HG02870 (cell line): ENCODE measurements around the gene ARHGEF11.

Experiments
- ATAC-seq: cut with Tn5 transposase; IDR thresholded peaks from one replicate; pipeline ENCODE4 v1.9.1; 2021; ENCODE audit warnings: mild to moderate bottlenecking, moderate library complexity; ENCODE audit not compliant: unreplicated experiment

ARHGEF11 gene

DNA sequence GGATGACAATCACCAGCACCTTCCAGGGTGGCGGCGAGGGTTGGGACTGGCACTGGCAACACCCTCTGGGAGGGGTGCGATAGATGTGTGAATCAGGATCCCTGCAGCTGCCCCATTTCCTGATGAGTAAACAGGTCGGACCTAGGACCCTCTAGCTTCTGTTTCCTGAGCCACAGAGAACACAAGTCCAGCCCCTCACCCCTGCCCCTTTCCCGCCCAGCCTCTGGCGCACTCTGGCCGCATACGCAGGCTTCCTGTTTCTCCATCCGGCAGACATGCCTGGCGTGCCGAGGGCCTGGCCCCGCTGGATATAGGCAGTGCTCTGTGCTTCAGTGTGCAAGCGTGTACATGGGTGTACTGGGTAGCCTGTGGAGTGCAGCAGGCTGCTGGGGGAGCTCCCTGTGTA lies 147.4 kb downstream of the ARHGEF11 start:
- ATAC-seq = no peak

DNA sequence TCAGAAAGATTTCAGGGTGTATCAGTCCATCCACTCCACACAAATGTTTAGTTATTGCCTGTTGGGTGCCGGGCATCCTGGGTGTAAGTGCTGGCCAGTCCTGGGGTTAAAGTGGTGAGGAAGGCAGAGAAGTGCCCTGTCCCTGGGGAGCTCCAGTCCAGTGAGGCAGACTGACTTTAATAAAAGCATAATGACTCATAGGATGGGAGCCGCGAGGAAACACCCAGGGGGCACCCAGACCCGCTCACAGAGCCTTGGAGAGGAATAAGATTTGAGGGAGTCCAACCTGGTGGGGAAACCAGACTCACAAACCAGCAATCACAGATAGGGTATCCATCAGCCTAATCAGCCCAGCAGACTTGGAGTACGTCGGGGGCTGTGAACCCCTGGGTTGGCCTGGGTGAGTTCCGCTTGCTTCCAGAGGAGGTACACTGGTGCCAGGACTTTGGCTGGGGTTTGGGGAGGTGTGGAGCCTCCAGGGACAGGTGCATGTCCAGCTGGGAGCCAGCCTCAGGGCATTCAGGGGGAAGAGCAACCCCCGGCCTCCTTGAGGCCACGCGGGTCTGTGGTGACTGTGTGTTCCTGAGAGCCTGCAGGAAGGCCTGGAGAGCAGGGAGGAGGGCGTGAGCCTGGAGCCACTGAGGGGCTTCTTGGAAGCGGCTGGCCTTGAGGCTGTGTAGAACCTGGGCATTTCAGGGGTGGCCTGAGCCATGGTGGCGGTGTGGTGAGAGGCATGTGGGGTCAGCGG lies 148.3 kb downstream of the ARHGEF11 start:
- no peak for ATAC-seq

DNA sequence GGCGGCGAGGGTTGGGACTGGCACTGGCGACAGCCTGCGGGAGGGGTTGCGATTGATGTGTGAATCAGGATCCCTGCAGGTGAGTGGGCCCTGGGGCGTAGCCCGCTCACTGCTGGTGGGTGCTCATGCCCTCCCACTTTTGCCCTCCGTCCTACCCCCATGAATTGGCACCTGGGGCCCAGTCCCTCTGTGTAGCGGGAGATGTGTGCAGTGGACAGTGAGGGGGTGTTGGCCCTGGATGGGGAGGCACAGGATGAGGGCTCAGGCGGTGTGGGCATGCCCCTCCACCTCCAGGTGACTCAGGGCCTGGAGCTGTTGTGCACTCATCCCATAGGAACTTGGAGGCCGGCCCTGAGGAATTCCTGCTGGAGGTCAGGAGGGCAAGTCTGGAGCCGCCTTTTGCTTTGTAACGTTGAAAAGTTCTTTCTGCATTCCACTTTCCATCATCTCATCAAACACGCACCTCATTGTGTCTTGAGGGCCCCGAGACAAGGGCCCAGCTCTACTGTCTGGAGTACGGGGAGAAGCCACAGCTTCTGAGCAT lies 149.0 kb downstream of the ARHGEF11 start:
- ATAC-seq = no peak

DNA sequence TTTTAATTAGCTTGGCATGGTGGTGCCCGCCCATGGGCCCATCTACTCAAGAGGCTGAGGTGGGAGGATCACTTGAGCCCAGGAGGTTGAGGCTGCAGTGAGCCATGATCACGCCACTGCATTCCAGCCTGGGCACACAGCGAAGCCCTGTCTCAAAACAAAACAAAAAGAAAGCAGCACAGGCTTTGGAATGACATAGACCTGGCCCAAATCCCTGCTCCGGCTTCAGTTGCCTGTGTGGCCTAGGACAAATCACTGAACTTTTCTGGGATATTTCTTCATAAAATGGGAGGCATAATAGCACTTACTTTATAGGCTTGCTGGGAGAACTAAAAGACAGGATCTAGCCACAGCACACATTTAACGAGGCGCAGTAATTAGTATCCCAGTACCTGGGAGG lies 149.6 kb downstream of the ARHGEF11 start:
- ATAC-seq = no peak

DNA sequence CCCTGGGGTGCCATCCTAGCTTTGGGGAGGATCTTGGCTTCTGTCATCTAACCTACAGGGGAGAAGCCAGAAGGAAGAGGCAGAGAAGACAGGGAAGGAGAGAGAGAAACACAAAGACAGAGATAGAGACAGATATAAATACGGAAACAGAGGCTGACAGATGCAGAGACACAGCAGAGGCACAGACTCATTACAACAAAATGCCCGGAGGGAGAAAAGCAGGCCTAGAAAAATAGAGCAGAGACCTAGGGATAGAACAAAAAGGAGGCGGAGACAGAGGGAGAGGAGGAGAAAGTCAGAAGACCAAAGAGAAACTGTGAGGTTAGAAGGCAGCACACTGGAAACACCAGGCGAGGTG lies 150.1 kb downstream of the ARHGEF11 start:
- ATAC-seq = no peak

DNA sequence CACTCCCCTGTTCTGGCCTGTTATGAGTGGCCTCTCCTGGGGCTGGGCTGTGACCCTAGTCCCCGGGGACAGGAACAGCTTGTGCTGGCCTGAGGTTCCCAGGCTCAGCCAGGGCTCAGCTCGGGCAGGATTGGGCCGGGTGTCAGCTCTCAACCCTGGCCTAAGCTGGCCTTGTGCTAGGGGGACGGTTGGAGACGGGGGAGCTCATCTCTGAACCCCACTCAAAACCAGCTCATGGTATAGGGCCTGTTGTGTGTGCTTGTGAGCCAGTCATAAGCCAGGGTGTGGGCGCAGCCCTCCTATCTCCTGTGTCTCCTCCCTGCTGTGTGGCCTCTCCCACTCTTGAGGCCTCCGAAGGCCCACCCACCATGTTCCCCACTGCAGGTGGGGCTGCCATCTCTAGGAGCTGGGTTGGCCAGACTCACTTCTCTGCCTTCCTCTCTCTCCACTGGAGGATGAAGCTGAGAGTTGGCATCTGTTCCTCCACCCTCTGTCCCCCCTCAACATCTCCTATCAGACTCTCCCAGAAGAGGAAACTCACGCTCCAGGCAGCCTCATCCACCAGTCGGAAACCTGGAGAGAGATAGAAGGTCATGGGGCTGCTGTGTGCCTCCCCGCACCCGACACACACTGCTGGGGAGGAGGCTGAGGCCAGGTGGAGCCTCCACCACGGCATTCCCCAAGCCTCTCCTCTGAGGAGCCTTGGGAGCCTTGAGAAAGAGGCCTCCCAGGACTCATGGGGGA lies 150.7 kb downstream of the ARHGEF11 start:
- ATAC-seq = no peak

DNA sequence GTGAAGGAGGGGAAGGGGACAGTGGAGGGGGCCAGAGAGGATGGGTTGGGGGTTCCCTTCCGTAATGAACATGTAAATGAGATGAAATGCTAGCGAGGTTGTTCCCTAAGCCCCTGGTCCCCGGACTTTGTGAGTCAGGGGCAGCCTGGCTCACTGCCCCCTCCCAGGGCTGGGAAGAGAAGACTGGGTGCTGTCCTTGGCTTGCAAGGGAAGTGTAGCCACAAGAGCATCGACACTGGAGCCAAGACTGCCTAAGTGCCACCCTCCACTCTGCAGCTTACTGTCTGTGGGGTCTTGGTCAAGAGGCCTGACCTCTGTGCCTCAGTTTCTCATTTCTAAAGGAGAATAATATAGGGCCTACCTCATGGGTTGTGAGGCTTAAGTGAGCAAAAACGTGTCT lies 151.5 kb downstream of the ARHGEF11 start:
- ATAC-seq = no peak

DNA sequence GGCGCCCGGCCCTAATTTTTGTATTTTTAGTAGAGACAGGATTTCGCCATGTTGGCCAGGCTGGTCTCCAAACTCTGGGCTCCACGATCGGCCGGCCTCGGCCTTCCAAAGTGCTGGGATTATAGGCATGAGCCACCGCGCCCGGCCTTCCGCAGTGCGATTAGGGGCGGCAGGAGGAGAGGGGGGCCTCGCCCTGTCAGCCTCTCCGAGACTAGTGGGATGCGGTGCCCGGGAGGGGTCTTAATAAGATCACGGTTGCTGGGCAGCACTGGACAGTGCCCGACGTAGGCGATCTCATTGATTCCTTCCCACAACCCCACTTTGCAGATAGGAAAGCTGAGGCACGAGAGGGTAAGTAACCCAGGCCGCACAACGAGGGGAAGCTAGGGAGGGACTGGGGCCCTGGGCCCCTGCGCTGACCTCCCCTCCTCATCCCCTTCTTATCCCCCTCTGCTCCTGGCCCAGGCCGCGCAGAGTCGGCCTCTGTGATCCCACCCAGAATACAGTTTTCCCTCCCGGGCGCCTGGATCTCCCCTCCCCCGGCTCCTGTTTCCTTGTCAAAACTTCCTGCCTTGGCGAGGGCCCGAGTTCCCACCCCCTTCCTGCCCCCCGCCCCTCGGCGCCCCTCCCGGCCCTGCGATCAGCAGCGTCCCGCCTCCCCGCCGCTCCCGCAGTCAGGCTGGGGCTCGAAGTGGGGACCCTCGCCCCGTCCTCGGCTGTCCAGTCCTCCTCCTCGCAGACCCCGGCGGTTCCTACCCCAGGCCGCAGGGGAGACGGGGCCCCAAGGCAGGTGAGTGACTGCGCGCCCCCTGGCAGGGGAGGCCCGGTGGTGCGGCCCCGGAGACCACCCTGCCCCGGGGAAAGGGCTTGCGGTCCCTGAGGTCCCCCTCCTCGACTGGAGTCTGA lies 152.2 kb downstream of the ARHGEF11 start, which contains the start of gene PEAR1:
TSS of gene PEAR1 (plus strand) at position 671 of the 906 bp plus-strand sequence. CDS start 10,209 bp downstream, outside the sequence.
- ATAC-seq = no peak

DNA sequence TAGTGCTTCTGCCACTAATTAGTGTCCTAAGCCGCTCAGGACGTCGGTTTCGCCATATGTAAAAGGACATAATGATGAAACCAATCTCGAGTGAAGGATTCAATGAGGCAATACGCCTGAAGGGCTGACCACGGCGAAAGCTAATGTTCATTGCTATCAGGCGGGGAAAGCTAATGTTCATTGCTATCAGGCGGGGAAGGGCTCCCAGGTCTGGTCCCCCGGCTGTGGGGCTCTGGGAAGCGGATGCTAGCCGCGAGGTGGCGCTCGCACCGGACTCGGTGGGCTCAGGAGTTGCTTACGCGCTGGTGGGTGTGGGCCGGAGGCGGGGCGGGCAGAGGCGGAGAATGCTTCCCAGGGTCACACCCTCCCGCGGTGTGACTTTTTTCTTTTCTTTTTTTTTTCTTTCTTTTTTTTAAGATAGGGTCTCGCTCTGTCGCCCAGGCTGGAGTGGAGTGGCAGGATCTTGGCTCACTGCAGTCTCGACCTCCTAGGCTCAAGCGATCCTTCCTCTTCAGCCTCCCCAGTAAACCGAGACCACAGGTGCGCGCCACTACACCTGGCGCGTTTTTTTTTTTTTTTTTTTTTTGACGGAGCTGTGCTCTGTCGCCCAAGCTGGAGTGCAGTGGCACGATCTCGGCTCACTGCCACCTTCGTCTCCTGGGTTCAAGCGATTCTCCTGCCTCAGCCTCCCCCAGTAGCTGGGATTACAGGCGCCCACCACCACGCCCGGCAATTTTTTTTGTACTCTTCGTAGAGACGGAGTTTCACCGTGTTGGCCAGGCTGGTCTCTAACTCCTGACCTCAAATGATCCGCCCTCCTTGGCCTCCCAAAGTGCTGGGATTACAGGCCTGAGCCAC lies 153.1 kb downstream of the ARHGEF11 start:
- ATAC-seq = no peak

DNA sequence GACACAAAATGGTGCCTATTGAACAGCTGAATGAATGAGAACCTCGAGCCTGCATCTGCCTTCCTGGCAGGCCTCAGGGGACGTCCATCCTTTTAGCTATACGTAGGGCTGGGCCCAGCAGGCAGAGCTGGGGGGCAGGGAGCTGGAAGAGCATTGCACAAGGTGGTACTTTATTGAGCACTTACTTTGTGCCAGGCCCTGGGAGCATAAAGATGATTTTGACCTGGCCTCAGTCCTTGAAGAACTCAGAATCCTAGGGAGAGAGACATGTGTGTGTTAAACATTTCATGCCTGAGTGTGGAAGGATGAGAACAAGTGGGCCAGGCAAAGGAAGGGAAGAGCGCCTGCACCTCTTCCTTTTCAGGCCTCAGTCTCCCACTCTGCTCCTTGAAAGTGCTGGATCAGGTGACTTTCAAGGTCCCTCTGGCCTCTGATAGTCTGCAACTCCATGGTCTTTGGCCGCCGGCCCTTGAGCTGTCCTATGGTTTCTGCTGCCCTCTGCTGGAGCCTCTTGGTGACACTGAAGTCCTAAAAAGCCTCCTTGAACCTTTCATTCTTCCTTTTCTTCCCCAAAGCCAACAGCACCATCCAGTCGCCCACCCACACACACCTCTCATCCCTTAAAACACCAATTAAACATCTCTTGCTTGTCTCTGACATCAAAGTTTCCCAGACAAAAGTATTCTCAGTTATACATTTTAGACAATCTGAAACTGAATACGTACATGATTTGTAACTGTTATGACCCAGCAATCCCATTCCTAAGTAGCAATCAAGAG lies 155.6 kb downstream of the ARHGEF11 start:
- no peak for ATAC-seq

DNA sequence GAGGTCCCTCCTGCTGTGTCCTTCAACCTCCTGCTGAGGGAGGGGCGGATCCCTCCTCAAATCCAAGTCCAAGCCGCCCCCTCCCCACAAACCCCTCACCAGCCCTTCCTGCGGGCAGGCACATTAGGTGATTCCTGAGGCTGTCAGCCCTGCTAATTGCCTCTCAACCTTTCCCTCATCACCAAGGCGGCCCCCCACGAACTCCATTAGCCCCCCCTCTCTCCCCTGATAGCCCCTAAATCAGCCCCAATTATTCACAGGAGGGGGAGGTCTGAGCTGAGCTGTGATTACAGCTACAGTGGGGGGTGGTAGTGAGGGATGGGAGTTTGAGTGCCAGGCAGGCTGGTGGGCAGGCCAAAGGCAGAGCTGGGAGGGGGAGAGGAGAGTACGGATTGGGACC lies 157.8 kb downstream of the ARHGEF11 start:
- ATAC-seq = no peak

DNA sequence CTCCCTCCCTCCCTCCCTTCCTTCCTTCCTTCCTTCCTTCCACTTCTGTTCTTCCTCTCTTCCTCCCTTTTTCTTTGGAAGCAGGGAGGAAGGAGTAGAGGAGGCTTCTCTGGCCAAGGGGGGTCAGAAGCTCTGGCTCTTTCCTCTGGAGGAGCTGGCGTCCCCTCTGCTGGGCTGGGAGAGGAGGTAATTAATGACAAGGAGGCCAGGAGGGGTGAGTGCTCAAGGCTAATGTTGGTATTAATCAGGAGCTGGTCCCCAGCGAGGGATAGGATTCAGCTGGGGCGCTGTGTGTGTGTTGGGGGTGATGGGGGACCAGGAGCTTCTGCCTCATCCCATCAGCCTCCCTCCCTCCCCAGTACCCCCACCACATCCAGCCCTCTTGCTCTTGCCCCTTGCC lies 158.2 kb downstream of the ARHGEF11 start:
- no peak for ATAC-seq

DNA sequence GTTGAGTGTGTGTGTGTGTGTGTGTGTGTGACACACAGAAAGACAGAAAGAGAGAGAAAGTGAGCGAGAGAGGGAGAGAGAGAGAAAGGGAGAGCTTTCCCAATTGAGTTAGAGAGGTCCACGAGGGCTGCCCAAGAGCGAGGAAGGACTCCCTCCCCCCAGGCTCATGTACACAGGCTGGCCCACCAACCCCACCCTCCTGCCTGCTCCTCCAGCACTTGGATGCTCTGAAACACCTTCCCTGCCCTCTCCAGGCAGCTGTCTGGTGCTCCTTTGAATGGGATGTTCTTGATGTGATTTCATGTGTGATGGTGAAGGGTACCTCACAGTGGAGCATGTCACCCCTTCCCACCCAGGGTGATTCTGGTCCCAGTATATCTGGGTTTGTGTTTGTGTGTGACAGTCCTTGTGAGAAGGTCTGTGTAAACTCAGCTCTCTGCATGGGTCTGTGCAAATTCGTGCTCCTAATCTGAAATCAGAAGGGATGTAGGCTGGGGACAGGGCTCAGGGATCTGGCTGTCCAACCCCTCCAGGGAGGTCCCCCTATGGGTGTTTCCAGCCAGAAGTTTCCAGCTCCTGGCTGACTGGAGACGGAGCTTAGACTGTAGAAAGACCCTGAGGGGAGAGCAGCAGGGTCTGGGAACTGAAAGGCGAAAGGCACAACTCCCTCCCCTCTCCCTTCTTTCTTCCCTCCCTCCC lies 158.8 kb downstream of the ARHGEF11 start:
- ATAC-seq = no peak

DNA sequence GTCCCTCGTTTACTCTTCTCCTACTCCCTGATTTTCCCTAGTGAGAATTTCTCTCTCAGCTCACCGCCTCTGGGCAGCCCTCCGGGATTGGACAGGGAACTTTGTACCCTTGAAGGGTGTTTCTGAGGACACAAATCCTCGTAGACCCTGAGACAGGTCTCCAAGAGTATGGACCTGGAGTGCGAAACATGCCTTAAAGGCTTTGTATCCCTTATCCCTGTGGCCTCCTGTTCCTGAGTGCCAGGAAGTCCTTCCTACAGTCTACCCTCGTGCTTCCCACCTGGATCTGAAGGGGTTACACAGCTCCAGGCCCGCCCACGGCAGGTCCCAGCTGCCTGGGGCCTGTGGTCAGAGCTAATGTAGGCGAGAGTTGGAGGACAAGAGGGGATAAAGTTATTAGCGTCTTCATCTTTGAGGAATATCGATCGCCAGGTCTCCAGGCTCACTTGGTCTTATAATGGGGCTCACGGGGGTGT lies 159.6 kb downstream of the ARHGEF11 start:
- ATAC-seq = no peak

DNA sequence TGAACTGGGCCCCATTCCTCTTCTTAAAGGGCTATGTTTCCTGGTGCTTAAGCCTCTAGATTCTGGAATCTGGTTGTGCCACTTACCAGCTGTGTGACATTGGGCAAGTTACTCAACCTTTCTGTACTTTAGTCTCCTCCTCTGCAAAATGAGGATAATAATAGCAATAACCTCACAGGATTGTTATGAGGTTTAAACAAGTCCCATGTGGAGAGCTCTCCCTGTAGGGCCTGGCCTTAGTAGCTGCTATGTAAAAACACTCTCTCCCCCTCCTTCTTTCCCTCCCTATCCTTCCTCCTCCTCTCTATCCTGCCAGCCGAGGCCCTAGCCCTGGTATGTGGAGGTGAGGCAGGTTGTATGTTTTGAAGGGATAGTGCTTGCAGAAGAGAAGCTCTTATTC lies 160.2 kb downstream of the ARHGEF11 start:
- no peak for ATAC-seq
